GM18907 (cell line): Measurements from ENCODE around the gene LETMD1.

Source experiments
- ATAC-seq: cut with Tn5 transposase; IDR thresholded peaks from one replicate; pipeline ENCODE4 v1.9.1; 2021; ENCODE audit warnings: mild to moderate bottlenecking, moderate library complexity; ENCODE audit not compliant: unreplicated experiment

LETMD1 gene

GRCh38 chr12:51025338-51025835 is 22.7 kb upstream of the LETMD1 start:
- ATAC-seq, result no peak

- ATAC-seq, result peak; percentile 93
Observed at GRCh38 chr12:51025836-51026638, 22.1 kb upstream of the LETMD1 start, which contains the start of gene SLC11A2. SLC11A2 (minus strand) TSS chr12:51026384; CDS start chr12:51010728, 15,656 bp downstream.

GRCh38 chr12:51027342-51027835 is 20.7 kb upstream of the LETMD1 start:
- ATAC-seq, result no peak

- ATAC-seq, result no peak
Observed at GRCh38 chr12:51028126-51028812, 19.9 kb upstream of the LETMD1 start.

- no peak for ATAC-seq
Observed at GRCh38 chr12:51028813-51029150, 19.3 kb upstream of the LETMD1 start.

GRCh38 chr12:51033048-51033447 is 15.1 kb upstream of the LETMD1 start:
- no peak for ATAC-seq

- no peak for ATAC-seq
Observed at GRCh38 chr12:51033457-51034089, 14.6 kb upstream of the LETMD1 start.

GRCh38 chr12:51036279-51036678 is 11.8 kb upstream of the LETMD1 start:
- no peak for ATAC-seq

GRCh38 chr12:51048661-51049251 is 629 bp downstream of the LETMD1 start:
- ATAC-seq, result no peak

GRCh38 chr12:51049525-51049924 is 1.4 kb downstream of the LETMD1 start:
- ATAC-seq, result no peak

- no peak for ATAC-seq
Observed at GRCh38 chr12:51051787-51052186, 3.7 kb downstream of the LETMD1 start.

- no peak for ATAC-seq
Observed at GRCh38 chr12:51055060-51055459, 6.9 kb downstream of the LETMD1 start.

GRCh38 chr12:51056242-51056641 is 8.1 kb downstream of the LETMD1 start:
- no peak for ATAC-seq

- ATAC-seq, result no peak
Observed at GRCh38 chr12:51059086-51059485, 11.0 kb downstream of the LETMD1 start.

- no peak for ATAC-seq
Observed at GRCh38 chr12:51062631-51063397, 14.7 kb downstream of the LETMD1 start.

- no peak for ATAC-seq
Observed at GRCh38 chr12:51065530-51065929, 17.4 kb downstream of the LETMD1 start.

- no peak for ATAC-seq
Observed at GRCh38 chr12:51067229-51067628, 19.1 kb downstream of the LETMD1 start.

GRCh38 chr12:51067771-51068170 is 19.6 kb downstream of the LETMD1 start:
- no peak for ATAC-seq

GRCh38 chr12:51070004-51070403 is 21.9 kb downstream of the LETMD1 start:
- no peak for ATAC-seq

- no peak for ATAC-seq
Observed at GRCh38 chr12:51071663-51072062, 23.5 kb downstream of the LETMD1 start.
